ENCODE data around the gene ASPA. TPM values are rescaled to one million over a fixed set of nuclear protein-coding genes. Genes with fewer than 3 reads are reported as not detected.

The ASPA gene
- total and polyA plus RNA-seq, 2 of the 13 experiments (the other 11 are each of a cell fraction or from before 2014, with no cell fraction given) = not detected

- in situ Hi-C loops (cut with HindIII; ENCODE audit: extremely low pct_ligation_motif_present, low pct_unique_long_range_greater_than_20kb) = no loop called here
Measured at GRCh38 chr17:3479988-3480387, 4.2 kb downstream of the ASPA start.

More at GRCh38 chr17:3479988-3480387, 4.2 kb downstream of the ASPA start:
- Histone ChIP-seq H3K79me2 (ENCODE audit: insufficient read depth, low read length) (no peaks in the 10 kb centered on the region), H3K27ac (ENCODE audit: extremely low read length, insufficient read depth, low read length) (no peak overlapping the region), H3K4me1 (ENCODE audit: insufficient read depth, low read length) (peaks cover 15% of the 10 kb centered on the region), H3K9me3 (ENCODE audit: low read length) (no peaks in the 10 kb centered on the region), H3K4me2 (ENCODE audit: low read depth, low read length) (no peak overlapping the region), H3K36me3 (replicated peaks in 1 of 2; ENCODE audit: control insufficient read depth in 1 of 2, insufficient read depth in 2 of 2, low read length in 2 of 2) (no peaks in the 10 kb centered on the region), H3K27me3 (ENCODE audit: control insufficient read depth in 1 of 2, insufficient read depth in 2 of 2, low read length in 2 of 2) (peaks cover 0 to 3% of the 10 kb centered on the region in 2 experiments; a peak in 1 of 5 replicates), H4K20me1 (ENCODE audit: insufficient read depth, low read length) (no peaks in the 10 kb centered on the region), H2AFZ (ENCODE audit: low read length) (no peak overlapping the region), H3K4me3 (replicated peaks in 1 of 3; ENCODE audit: insufficient read depth in 1 of 3, low read depth in 2 of 3, low read length in 3 of 3) (no peak overlapping the region), H3K9ac (ENCODE audit: insufficient read depth, low read depth, low read length) (no peak overlapping the region)
- intact Hi-C loops (cut with micrococcal nuclease; ENCODE audit: unreplicated experiment) = no loop called here
- TF ChIP-seq RELA (CRISPR knock-in tag; IDR thresholded peaks at IDR 0.05) (no peak), ZFP36 (IDR thresholded peaks at IDR 0.05; ENCODE audit: borderline replicate concordance, low read depth, low read length, partially characterized antibody) (no peak), ZNF333 (CRISPR knock-in tag; IDR thresholded peaks at IDR 0.05; ENCODE audit: borderline replicate concordance) (no peak), RBFOX2 (IDR thresholded peaks at IDR 0.05; ENCODE audit: low read depth, low read length) (no peak), ZNF124 (CRISPR knock-in tag; IDR thresholded peaks at IDR 0.05) (no peak), SSRP1 (CRISPR knock-in tag; IDR thresholded peaks at IDR 0.05) (no peak), SOX13 (IDR thresholded peaks at IDR 0.05) (no peak), SOX13 (CRISPR knock-in tag; conservative IDR thresholded peaks at IDR 0.05 in 1 of 2, IDR thresholded peaks at IDR 0.05 in 1 of 2) (no peak), RBM39 (IDR thresholded peaks at IDR 0.05; ENCODE audit: low read depth, low read length, poor library complexity, severe bottlenecking) (no peak), SMC3 (IDR thresholded peaks at IDR 0.05; ENCODE audit: low read length) (no peak)
- TF ChIP-seq, protein P1, sequence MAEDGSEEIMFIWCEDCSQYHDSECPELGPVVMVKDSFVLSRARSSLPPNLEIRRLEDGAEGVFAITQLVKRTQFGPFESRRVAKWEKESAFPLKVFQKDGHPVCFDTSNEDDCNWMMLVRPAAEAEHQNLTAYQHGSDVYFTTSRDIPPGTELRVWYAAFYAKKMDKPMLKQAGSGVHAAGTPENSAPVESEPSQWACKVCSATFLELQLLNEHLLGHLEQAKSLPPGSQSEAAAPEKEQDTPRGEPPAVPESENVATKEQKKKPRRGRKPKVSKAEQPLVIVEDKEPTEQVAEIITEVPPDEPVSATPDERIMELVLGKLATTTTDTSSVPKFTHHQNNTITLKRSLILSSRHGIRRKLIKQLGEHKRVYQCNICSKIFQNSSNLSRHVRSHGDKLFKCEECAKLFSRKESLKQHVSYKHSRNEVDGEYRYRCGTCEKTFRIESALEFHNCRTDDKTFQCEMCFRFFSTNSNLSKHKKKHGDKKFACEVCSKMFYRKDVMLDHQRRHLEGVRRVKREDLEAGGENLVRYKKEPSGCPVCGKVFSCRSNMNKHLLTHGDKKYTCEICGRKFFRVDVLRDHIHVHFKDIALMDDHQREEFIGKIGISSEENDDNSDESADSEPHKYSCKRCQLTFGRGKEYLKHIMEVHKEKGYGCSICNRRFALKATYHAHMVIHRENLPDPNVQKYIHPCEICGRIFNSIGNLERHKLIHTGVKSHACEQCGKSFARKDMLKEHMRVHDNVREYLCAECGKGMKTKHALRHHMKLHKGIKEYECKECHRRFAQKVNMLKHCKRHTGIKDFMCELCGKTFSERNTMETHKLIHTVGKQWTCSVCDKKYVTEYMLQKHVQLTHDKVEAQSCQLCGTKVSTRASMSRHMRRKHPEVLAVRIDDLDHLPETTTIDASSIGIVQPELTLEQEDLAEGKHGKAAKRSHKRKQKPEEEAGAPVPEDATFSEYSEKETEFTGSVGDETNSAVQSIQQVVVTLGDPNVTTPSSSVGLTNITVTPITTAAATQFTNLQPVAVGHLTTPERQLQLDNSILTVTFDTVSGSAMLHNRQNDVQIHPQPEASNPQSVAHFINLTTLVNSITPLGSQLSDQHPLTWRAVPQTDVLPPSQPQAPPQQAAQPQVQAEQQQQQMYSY (CRISPR knock-in tag; IDR thresholded peaks at IDR 0.05) = no peak
- TF ChIP-seq, protein P2, sequence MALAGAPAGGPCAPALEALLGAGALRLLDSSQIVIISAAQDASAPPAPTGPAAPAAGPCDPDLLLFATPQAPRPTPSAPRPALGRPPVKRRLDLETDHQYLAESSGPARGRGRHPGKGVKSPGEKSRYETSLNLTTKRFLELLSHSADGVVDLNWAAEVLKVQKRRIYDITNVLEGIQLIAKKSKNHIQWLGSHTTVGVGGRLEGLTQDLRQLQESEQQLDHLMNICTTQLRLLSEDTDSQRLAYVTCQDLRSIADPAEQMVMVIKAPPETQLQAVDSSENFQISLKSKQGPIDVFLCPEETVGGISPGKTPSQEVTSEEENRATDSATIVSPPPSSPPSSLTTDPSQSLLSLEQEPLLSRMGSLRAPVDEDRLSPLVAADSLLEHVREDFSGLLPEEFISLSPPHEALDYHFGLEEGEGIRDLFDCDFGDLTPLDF (CRISPR knock-in tag; IDR thresholded peaks at IDR 0.05) = no peak
- TF ChIP-seq, protein P3, sequence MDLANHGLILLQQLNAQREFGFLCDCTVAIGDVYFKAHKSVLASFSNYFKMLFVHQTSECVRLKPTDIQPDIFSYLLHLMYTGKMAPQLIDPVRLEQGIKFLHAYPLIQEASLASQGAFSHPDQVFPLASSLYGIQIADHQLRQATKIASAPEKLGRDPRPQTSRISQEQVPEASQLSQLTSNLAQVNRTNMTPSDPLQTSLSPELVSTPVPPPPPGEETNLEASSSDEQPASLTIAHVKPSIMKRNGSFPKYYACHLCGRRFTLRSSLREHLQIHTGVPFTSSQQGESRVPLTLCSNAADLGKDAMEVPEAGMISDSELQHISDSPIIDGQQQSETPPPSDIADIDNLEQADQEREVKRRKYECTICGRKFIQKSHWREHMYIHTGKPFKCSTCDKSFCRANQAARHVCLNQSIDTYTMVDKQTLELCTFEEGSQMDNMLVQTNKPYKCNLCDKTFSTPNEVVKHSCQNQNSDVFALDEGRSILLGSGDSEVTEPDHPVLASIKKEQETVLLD (CRISPR knock-in tag; IDR thresholded peaks at IDR 0.05; ENCODE audit: low read depth) = no peak
- DNase-seq (ENCODE audit: low spot score) (no peak), FAIRE-seq (no peak), ATAC-seq (no peak)
- ChIA-PET POLR2A (no interaction called here), CTCF (ENCODE audit: low intra/inter-chr PET ratio, low total read pairs) (no interaction called here)
- BruUV-seq (replicated peaks) = no TSS peak
- 40% methylated on average over 3 of the region's 3 CpGs for WGBS (ENCODE audit: low lambda C conversion rate)
